GM19455 (cell line): ENCODE data around the gene NAPEPLD.
"Not testable (repeated sequence)": the region's sequence is repeated elsewhere in the genome, so short reads cannot be mapped to it uniquely, and the experiment has no call there.

Experiments
- ATAC-seq: cut with Tn5 transposase; IDR thresholded peaks from one replicate; pipeline ENCODE4 v1.9.1; 2021; ENCODE audit not compliant: unreplicated experiment

NAPEPLD gene

DNA sequence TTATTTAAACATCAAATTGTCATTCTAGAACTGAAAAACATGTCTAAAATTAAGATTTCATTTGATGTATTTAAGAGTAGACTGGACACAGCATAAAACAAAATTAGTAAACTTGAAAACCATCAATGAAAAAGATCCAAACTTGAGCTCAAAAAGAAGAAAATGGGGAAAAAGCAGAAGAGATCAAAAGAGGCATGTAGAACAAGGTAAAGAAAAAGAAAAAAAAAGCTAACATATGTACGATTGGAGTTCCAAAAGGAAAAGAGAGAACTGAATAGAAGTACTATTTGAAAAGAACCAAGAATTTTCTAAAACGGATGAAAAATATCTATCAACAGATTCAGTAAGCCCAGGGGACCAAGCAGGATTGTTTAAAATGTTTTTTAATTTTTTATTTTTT, 77.9 kb downstream of the NAPEPLD start:
- no peak for ATAC-seq

- no peak for ATAC-seq
Observed at GRCh38 chr7:103068414-103069403, 80.2 kb downstream of the NAPEPLD start.

DNA sequence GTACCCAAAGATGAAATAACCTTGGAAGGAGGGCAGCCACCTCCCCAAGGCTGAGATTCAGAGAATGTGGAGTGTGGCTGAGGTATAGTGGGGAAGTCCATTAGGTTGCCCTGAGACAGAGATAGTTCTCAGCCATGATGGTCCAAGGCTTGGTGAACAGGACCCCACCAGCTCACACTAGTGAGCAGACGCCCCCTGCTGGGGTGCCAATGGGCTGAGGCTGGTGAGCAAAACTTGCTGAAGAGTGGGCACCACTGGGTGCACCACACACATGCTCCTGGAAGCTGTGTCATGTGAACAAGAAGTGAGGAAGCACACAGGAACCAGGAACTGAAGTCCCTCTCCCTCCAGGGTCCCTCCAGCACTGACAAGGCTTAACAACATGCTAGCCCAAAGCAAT, 83.2 kb downstream of the NAPEPLD start:
- no peak for ATAC-seq

DNA sequence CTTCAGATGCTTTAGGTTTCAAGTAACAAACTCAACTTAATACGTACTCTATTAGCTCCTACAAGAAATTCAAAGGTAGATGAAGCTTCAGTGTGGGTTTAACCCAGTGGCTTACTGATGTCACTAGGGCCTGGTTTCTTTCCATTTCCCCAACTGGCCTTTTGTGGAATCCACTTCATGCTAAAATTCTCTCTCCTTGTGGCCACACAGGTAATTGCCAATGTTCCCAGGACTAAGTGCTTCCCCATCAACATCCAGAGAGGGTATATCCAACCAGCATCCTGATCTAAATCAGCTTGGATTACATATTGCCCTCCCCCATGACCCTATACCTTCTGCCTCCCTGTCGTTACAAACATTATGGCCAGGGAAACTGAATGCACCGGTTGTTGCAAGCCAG, 85.0 kb downstream of the NAPEPLD start:
- no peak for ATAC-seq

DNA sequence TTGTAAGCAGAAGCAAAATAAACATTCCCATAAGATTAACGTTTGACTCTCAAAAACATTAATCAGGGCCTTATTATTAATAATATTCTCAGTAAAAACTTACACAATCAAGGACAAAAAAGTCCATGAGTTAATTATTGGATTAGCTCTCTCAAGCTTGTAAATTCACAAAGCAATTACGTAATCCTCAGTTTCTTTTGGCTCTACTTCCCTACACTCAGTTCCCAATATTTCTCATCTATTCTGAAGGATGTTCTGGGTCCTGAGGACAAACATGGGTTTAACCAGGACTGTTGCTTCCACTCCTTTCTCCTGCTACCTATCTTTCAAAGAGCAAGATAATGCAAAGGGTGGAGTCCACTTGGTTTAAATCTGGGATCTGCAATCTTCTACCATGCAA, 89.4 kb downstream of the NAPEPLD start:
- no peak for ATAC-seq

- ATAC-seq, result no peak
Observed at GRCh38 chr7:103058122-103058521, 90.8 kb downstream of the NAPEPLD start.

DNA sequence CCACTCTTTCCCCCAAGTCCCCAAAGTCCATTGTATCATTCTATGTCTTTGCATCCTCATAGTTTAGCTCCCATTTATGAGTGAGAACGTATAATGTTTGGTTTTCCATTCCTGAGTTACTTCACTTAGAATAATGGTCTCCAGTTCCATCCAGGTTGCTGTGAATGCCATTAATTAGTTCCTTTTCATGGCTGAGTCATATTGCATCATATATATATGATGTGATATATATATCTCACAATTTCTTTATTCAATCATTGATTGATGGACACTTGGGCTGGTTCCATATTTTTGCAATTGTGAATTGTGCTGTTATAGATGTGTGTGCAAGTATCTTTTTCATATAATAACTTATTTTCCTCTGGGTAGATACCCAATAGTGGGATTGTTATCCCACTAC, 92.9 kb downstream of the NAPEPLD start:
- ATAC-seq, result not testable (repeated sequence)

DNA sequence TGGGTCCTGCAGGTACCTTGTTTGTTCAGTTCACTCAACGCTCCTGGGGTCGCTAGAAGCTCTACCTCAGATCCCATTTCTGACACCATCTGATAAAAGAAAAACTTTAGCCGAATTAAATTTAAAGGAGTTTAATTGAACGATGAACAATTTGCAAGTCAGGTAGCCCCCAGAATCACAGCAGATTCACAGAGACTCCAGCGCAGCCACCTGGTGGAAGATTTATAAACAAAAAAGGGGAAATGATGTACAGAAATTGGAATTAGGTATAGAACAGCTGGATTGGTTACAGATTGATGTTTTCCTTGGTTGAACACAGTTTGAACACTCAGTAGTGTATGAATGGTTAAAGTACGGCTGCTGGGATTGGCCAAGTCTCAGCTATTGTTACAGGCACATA, 97.4 kb downstream of the NAPEPLD start:
- ATAC-seq, result no peak
